ENCODE data around the gene CMTM5.

DNA sequence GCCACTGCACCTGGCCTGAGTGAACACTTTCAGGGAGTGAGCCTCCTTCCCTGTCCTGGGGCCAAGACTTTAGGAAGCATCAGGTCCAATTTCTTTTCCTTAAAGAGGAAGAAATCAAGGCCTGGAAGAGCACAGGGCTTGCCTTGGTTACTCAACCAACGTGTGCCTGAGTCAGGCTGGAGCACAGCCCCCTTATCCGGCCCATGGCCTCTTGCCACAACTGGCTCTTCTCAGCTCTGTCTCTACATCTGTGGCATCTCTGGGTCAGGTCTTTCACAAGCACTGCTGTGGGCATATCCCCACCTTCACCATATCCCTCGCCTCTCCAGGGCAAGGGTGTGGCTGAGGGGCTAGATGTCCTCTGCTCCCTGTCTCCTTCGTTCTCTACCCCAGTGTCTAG lies 24.4 kb downstream of the CMTM5 start:
- TF ChIP-seq RCOR1 (IDR thresholded peaks at IDR 0.05; ENCODE audit: low read length): no peak
- TF ChIP-seq TEAD4 (IDR thresholded peaks at IDR 0.05; ENCODE audit: borderline replicate concordance, insufficient read depth): no peak
- TF ChIP-seq, protein P1, sequence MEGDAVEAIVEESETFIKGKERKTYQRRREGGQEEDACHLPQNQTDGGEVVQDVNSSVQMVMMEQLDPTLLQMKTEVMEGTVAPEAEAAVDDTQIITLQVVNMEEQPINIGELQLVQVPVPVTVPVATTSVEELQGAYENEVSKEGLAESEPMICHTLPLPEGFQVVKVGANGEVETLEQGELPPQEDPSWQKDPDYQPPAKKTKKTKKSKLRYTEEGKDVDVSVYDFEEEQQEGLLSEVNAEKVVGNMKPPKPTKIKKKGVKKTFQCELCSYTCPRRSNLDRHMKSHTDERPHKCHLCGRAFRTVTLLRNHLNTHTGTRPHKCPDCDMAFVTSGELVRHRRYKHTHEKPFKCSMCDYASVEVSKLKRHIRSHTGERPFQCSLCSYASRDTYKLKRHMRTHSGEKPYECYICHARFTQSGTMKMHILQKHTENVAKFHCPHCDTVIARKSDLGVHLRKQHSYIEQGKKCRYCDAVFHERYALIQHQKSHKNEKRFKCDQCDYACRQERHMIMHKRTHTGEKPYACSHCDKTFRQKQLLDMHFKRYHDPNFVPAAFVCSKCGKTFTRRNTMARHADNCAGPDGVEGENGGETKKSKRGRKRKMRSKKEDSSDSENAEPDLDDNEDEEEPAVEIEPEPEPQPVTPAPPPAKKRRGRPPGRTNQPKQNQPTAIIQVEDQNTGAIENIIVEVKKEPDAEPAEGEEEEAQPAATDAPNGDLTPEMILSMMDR (IDR thresholded peaks at IDR 0.05): no peak
